Astrocyte (in vitro differentiated cells and primary cell): Measurements from ENCODE around the gene COPS3. TPM values are rescaled to one million over a fixed set of nuclear protein-coding genes. Genes with fewer than 3 reads are reported as not detected.

Experiments
- DNase-seq: peaks from one replicate; pipeline ENCODE4 v3.0.0-alpha.2; 2010; ENCODE audit warnings: low read depth
- FAIRE-seq: peaks from 2 replicates; lab custom pipeline; 2011; peaks lifted over from hg19 to GRCh38; lab: Jason Lieb, UNC
- H2AFZ ChIP-seq: 2 replicates; pipeline ENCODE4 v1.6.0; 2012; ENCODE audit warnings: low read depth, low read length, inconsistent platforms
- H3K27ac ChIP-seq: 2 replicates; pipeline ENCODE4 v1.5.1; 2011; ENCODE audit warnings: low read depth, low read length, inconsistent platforms
- H3K27me3 ChIP-seq: 2 replicates; pipeline ENCODE4 v1.6.0; 2011; ENCODE audit warnings: low read length, inconsistent platforms; ENCODE audit not compliant: insufficient read depth
- H3K36me3 ChIP-seq: 2 replicates; pipeline ENCODE4 v1.5.1; 2011; ENCODE audit warnings: low read length, inconsistent platforms; ENCODE audit not compliant: insufficient read depth
- H3K4me1 ChIP-seq: 2 replicates; pipeline ENCODE4 v1.5.1; 2011; ENCODE audit warnings: low read length, inconsistent platforms; ENCODE audit not compliant: insufficient read depth
- H3K4me2 ChIP-seq: 2 replicates; pipeline ENCODE4 v1.6.0; 2012; ENCODE audit warnings: low read length, inconsistent platforms
- H3K4me3 ChIP-seq: 2 replicates; pipeline ENCODE4 v1.5.1; 2011; ENCODE audit warnings: low read depth, mild to moderate bottlenecking, low read length, inconsistent platforms; ENCODE audit not compliant: insufficient read depth
- H3K79me2 ChIP-seq: 2 replicates; pipeline ENCODE4 v1.6.0; 2012; ENCODE audit warnings: mild to moderate bottlenecking, low read length, inconsistent platforms; ENCODE audit not compliant: insufficient read depth
- H3K9ac ChIP-seq: 2 replicates; pipeline ENCODE4 v1.6.0; 2012; ENCODE audit warnings: mild to moderate bottlenecking, low read length, inconsistent platforms
- H3K9me3 ChIP-seq: 2 replicates; pipeline ENCODE4 v1.5.1; 2012; ENCODE audit warnings: low read depth, mild to moderate bottlenecking, low read length, inconsistent platforms; ENCODE audit not compliant: insufficient read depth
- H4K20me1 ChIP-seq: 2 replicates; pipeline ENCODE4 v1.6.0; 2012; ENCODE audit warnings: low read length, inconsistent platforms; ENCODE audit not compliant: insufficient read depth
- H3K27ac Mint-ChIP-seq: one replicate; pipeline ENCODE4 v1.8.0; 2021; ENCODE audit warnings: mild to moderate bottlenecking, mixed read lengths; ENCODE audit not compliant: unreplicated experiment
- H3K27me3 Mint-ChIP-seq: one replicate; pipeline ENCODE4 v1.8.0; 2021; ENCODE audit warnings: low read depth, mixed read lengths; ENCODE audit not compliant: unreplicated experiment
- H3K36me3 Mint-ChIP-seq: one replicate; pipeline ENCODE4 v1.8.0; 2021; ENCODE audit warnings: low read depth, mixed read lengths; ENCODE audit not compliant: unreplicated experiment
- H3K4me1 Mint-ChIP-seq: one replicate; pipeline ENCODE4 v1.8.0; 2021; ENCODE audit warnings: low read depth, mixed read lengths; ENCODE audit not compliant: unreplicated experiment
- H3K4me3 Mint-ChIP-seq: one replicate; pipeline ENCODE4 v1.8.0; 2021; ENCODE audit warnings: mild to moderate bottlenecking, moderate library complexity, mixed read lengths; ENCODE audit not compliant: unreplicated experiment
- H3K9me3 Mint-ChIP-seq: one replicate; pipeline ENCODE4 v1.8.0; 2021; ENCODE audit warnings: mild to moderate bottlenecking, mixed read lengths; ENCODE audit not compliant: unreplicated experiment
- EZH2 ChIP-seq: IDR thresholded peaks from 2 replicates; pipeline ENCODE4 v1.6.1; 2012; ENCODE audit warnings: mild to moderate bottlenecking, low read length, inconsistent platforms; ENCODE audit not compliant: insufficient read depth
- total RNA-seq: library from RNA; stranded (reverse); gene quantifications from 2 replicates; pipeline ENCODE4 v1.2.1, GENCODE V29; 2021
- TF ChIP-seq, protein P1 (sequence below): IDR thresholded peaks from 2 replicates; pipeline ENCODE4 v1.5.1; 2011; ENCODE audit warnings: low read depth, mild to moderate bottlenecking, inconsistent platforms, low read length, moderate library complexity; ENCODE audit not compliant: insufficient read depth

COPS3 gene
- total RNA-seq, 1 donor from 2014 or later = 76.8 TPM

DNA sequence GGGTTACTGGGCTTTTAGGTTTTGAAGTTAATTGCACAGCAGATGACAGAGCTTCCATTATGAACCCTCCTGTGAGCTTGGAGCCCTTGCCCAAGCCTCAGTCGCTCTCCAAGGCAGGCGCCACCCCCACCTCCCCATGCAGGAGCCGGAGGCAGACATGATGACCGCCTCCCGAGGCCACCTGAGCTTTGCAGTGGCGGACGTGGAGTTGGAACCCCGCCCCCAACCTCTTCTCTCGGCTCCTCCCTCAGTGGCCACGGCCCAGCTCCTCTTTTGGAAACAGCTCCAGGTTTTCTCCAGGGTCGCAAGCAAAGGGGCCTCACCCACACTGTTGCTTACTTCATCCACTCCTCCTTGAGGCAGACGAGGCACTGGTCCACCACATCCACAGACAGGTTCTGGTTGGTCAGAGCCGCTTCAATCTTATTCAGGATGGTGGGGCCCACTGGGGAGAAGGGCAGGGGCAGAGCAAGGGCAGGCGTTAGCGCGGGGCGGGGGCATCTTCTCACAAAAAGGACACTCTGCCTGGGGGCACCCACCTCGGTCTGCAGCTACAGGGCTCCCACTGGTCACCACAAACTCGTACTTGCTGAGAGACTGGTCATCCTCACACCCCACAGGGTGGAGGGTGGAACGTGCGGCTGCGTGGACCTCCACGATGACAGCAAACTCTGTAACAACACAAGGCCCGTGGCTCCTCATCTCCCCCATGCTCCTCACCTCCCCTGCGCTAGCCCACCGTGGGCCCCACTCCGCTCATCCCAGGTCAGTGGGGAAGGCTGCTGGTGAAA lies 66.2 kb downstream of the COPS3 start:
- Mint-ChIP-seq H3K36me3 (peaks cover 13% of the 10 kb centered on the region), H3K4me3 (no peak overlapping the region), H3K27ac (no peak overlapping the region), H3K27me3 (no peaks in the 10 kb centered on the region), H3K9me3 (no peaks in the 10 kb centered on the region), H3K4me1 (no peaks in the 10 kb centered on the region)
- Histone ChIP-seq H3K79me2 (no peaks in the 10 kb centered on the region), H3K9ac (no peak overlapping the region), H4K20me1 (peaks cover 18% of the 10 kb centered on the region), H3K36me3 (peaks cover 34% of the 10 kb centered on the region), H3K27me3 (no peaks in the 10 kb centered on the region), H3K27ac (no peak overlapping the region), H3K4me1 (no peaks in the 10 kb centered on the region), H2AFZ (no peak overlapping the region), H3K4me2 (no peak overlapping the region), H3K9me3 (no peaks in the 10 kb centered on the region), H3K4me3 (no peak overlapping the region)
- TF ChIP-seq EZH2 = no peak
- TF ChIP-seq, protein P1, sequence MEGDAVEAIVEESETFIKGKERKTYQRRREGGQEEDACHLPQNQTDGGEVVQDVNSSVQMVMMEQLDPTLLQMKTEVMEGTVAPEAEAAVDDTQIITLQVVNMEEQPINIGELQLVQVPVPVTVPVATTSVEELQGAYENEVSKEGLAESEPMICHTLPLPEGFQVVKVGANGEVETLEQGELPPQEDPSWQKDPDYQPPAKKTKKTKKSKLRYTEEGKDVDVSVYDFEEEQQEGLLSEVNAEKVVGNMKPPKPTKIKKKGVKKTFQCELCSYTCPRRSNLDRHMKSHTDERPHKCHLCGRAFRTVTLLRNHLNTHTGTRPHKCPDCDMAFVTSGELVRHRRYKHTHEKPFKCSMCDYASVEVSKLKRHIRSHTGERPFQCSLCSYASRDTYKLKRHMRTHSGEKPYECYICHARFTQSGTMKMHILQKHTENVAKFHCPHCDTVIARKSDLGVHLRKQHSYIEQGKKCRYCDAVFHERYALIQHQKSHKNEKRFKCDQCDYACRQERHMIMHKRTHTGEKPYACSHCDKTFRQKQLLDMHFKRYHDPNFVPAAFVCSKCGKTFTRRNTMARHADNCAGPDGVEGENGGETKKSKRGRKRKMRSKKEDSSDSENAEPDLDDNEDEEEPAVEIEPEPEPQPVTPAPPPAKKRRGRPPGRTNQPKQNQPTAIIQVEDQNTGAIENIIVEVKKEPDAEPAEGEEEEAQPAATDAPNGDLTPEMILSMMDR = no peak
- no peak for FAIRE-seq
- DNase-seq = no peak

DNA sequence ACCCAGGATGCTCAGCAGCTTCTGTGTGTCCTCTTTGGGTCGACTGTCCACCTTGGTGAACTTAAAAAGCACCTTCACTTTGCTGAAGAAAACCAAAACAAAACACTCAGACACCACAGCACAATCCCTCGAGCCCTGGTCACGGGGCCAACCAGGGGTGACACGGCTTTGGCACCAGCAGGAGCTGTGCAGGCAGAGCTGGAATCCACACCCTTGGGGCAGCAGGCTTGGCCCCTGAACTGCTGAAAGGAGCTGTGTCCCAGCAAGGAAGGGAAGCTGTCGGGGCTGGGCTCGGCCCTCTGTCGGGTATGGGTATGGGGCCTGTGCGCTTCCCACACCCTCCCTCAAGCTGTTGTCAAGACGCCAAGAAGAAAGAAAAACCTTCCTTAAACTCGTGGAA lies 67.3 kb downstream of the COPS3 start:
- no peaks in the 10 kb centered on the region for H3K9me3 ChIP-seq
- H3K4me3 Mint-ChIP-seq = no peak overlapping the region
- peaks cover 11% of the 10 kb centered on the region for H3K36me3 Mint-ChIP-seq
- H3K36me3 ChIP-seq = peaks cover 32% of the 10 kb centered on the region
- H3K4me3 ChIP-seq = no peak overlapping the region
- no peaks in the 10 kb centered on the region for H3K4me1 ChIP-seq
- DNase-seq (no peak), FAIRE-seq (no peak)
- no peak overlapping the region for H3K27ac ChIP-seq
- no peaks in the 10 kb centered on the region for H3K4me1 Mint-ChIP-seq
- H3K4me2 ChIP-seq = no peak overlapping the region
- H3K27me3 Mint-ChIP-seq = no peaks in the 10 kb centered on the region
- H4K20me1 ChIP-seq = peaks cover 15% of the 10 kb centered on the region
- no peak overlapping the region for H3K27ac Mint-ChIP-seq
- TF ChIP-seq EZH2 = no peak
- TF ChIP-seq, protein P1 = no peak
- no peaks in the 10 kb centered on the region for H3K27me3 ChIP-seq
- no peaks in the 10 kb centered on the region for H3K79me2 ChIP-seq
- no peak overlapping the region for H2AFZ ChIP-seq
- no peak overlapping the region for H3K9ac ChIP-seq
- H3K9me3 Mint-ChIP-seq = no peaks in the 10 kb centered on the region

DNA sequence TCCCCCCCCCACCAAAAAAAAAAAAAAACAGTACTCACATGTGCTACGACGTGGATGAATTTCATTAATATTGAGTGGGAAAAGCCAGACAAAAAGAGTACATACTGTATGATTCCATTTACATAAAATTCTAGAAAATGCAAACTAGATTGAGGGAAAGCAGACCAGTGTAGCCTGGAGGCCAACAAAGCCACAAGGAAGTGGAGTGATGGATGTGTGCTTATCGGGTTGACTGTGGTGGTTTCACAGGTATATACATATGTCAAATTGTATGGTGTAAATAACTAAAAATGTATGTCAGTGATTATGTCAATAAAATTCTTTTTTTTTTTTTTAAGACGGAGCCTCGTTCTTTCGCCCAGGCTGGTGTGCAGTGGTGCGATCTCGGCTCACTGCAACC lies 73.0 kb downstream of the COPS3 start:
- Histone ChIP-seq H3K4me2 (no peak overlapping the region), H3K4me3 (no peak overlapping the region), H3K4me1 (peaks cover 22% of the 10 kb centered on the region), H3K9ac (no peak overlapping the region), H3K27me3 (no peaks in the 10 kb centered on the region), H4K20me1 (peaks cover 19% of the 10 kb centered on the region), H3K9me3 (no peaks in the 10 kb centered on the region), H3K79me2 (no peaks in the 10 kb centered on the region), H3K27ac (no peak overlapping the region), H2AFZ (no peak overlapping the region), H3K36me3 (peaks cover 6% of the 10 kb centered on the region)
- TF ChIP-seq, protein P1 = no peak
- no peak for TF ChIP-seq EZH2
- H3K4me3 Mint-ChIP-seq = no peak overlapping the region
- peaks cover 6% of the 10 kb centered on the region for H3K36me3 Mint-ChIP-seq
- H3K27ac Mint-ChIP-seq = no peak overlapping the region
- peaks cover 11% of the 10 kb centered on the region for H3K27me3 Mint-ChIP-seq
- DNase-seq (no peak), FAIRE-seq (no peak)
- no peaks in the 10 kb centered on the region for H3K9me3 Mint-ChIP-seq
- H3K4me1 Mint-ChIP-seq = no peaks in the 10 kb centered on the region
